HepG2 (cell line): ENCODE data around the gene ACP5. TPM values are rescaled to one million over a fixed set of nuclear protein-coding genes. Genes with fewer than 3 reads are reported as not detected.

Experiments
- AGO2 ChIP-seq: fragments of 200-400 bp; formaldehyde crosslinking; optimal IDR thresholded peaks from 2 replicates; pipeline ENCODE3; 2017; ENCODE audit warnings: mild to moderate bottlenecking, low read depth, low read length, moderate library complexity
- KDM5A ChIP-seq: fragments of 200-600 bp; sonication (generic); IDR thresholded peaks from 2 replicates; pipeline ENCODE4 v1.7.0; 2018; ENCODE audit warnings: antibody characterized with exemption, mild to moderate bottlenecking, low read length, borderline replicate concordance
- MZF1 ChIP-seq: sonication (generic); formaldehyde crosslinking; IDR thresholded peaks from 2 replicates; pipeline ENCODE4 v1.8.1; 2023; ENCODE audit warnings: mild to moderate bottlenecking, missing genetic modification reagents, borderline replicate concordance
- PCBP1 ChIP-seq: fragments of 200-400 bp; formaldehyde crosslinking; IDR thresholded peaks from 2 replicates; pipeline ENCODE4 v1.6.1; 2017; ENCODE audit warnings: mild to moderate bottlenecking, low read depth, low read length, borderline replicate concordance
- PRDM10 ChIP-seq: sonication (generic); formaldehyde crosslinking; IDR thresholded peaks from 2 replicates; pipeline ENCODE4 v1.4.0; 2020; ENCODE audit warnings: low read depth, missing genetic modification reagents
- PRDM4 ChIP-seq: sonication (generic); formaldehyde crosslinking; IDR thresholded peaks from 2 replicates; pipeline ENCODE4 v1.9.0; 2021; ENCODE audit warnings: missing genetic modification reagents, borderline replicate concordance
- RFXAP ChIP-seq: sonication (generic); formaldehyde crosslinking; IDR thresholded peaks from 2 replicates; pipeline ENCODE4 v1.4.0; 2020; ENCODE audit warnings: missing genetic modification reagents, borderline replicate concordance
- STAG1 ChIP-seq: sonication (generic); formaldehyde crosslinking; IDR thresholded peaks from 2 replicates; pipeline ENCODE4 v1.4.0; 2020; ENCODE audit warnings: missing genetic modification reagents
- ZFP90 ChIP-seq: sonication (generic); formaldehyde crosslinking; IDR thresholded peaks from 2 replicates; pipeline ENCODE4 v1.8.0; 2022; ENCODE audit warnings: missing genetic modification reagents, mild to moderate bottlenecking, inconsistent platforms, borderline replicate concordance
- ZNF446 ChIP-seq: sonication (generic); formaldehyde crosslinking; IDR thresholded peaks from 2 replicates; pipeline ENCODE4 v1.5.0; 2020; ENCODE audit warnings: mild to moderate bottlenecking, missing genetic modification reagents
- polyA plus RNA-seq, 8 experiments: library from polyadenylated mRNA; depleted of rRNA in 3 of 8; stranded (reverse) in 7 of 8; unstranded in 1 of 8; fragments of >200 nt; fragmentation: Illumina TruSeq in 4 of 8; extraction: Trizol in 4 of 8; gene quantifications; 2 replicates each; pipeline versions ENCODE4 v1.2.1 to v1.2.3, GENCODE V29; 2011 to 2016; ENCODE audit warnings: low read depth in 4 of 8, missing spikeins in 1 of 8, mixed read lengths in 1 of 8; ENCODE audit not compliant: insufficient read depth in 1 of 8
- total RNA-seq, 5 experiments: library from RNA; depleted of rRNA; stranded (reverse); fragments of >200 nt; fragmentation: Illumina TruSeq; extraction: Trizol; gene quantifications; 2 replicates each; pipeline ENCODE4 v1.2.3, GENCODE V29; 2016; ENCODE audit warnings: low read depth in 1 of 5

The ACP5 gene
- total and polyA plus RNA-seq, 2 of the 13 experiments (the other 11 are each of a cell fraction or from before 2014, with no cell fraction given) = 1.3 to 6.7 TPM

GRCh38 chr19:11587302-11587974 lies 10.0 kb upstream of the ACP5 start (continued):
- TF ChIP-seq AGO2 (no peak), ZFP90 (no peak), PRDM4 (CRISPR knock-in tag) (no peak), PRDM10 (CRISPR knock-in tag) (no peak), KDM5A (0 out of 2 replicates have a peak, but pooled peaks have one; percentile 48), RFXAP (CRISPR knock-in tag) (no peak), PCBP1 (peak; percentile 96), ZNF446 (CRISPR knock-in tag) (no peak), MZF1 (CRISPR knock-in tag) (no peak), STAG1 (CRISPR knock-in tag) (peak; percentile 85)
